Keratinocyte (primary cell): Measurements from ENCODE around the gene LOXHD1.

ENCODE experiments used
- EZH2 ChIP-seq: IDR thresholded peaks from one replicate; pipeline ENCODE4 v1.6.1; 2012; ENCODE audit warnings: inconsistent platforms, mild to moderate bottlenecking, low read length, moderate library complexity
- TF ChIP-seq, protein P1 (sequence below), 3 experiments: IDR thresholded peaks in 1 of 3; conservative IDR thresholded peaks in 1 of 3; optimal IDR thresholded peaks in 1 of 3; 2 replicates in 2 of 3; 3 replicates in 1 of 3; pipeline versions ENCODE3 to v1.5.1; 2011; ENCODE audit warnings: low read length in 3 of 3, mild to moderate bottlenecking in 3 of 3, moderate library complexity in 2 of 3, control low read depth in 1 of 3, inconsistent platforms in 1 of 3; ENCODE audit not compliant: insufficient read depth in 2 of 3; ENCODE audit errors: extremely low read depth in 1 of 3

DNA sequence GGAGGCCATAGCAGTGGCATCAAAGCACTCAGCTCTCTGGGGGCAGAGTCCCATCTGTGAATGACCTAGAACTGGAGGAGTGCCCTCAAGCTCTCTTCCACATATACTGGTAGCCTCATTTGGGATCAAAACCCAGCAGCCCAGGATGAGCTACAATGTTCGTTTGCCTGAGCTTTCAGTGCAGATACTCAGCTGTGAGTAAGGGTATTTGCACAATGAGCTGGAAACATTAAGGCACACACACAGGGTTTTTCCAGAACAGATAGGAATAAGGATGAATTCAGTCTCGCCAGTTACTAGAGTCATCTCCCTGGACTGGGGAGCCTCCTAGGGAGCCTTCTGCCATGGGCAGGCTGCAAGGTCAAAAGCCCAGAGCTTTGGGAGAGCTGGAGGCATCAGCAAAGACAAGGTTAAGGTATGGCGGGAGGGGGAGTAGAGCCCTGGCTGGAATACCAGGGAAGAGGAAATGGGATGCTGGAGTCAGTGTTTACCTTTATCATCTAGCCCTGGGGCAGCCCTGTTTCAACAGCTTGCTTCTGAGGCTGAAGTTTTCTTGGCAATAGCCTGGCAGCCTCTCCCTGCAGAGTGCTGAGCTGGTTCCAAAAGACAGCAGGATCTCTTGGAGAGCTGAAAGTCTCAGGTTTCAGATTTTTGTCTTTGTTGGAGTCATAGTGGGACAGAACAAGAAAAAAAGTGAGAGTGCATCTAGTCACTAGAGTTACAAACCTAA, 187.7 kb downstream of the LOXHD1 start:
- TF ChIP-seq, protein P1, sequence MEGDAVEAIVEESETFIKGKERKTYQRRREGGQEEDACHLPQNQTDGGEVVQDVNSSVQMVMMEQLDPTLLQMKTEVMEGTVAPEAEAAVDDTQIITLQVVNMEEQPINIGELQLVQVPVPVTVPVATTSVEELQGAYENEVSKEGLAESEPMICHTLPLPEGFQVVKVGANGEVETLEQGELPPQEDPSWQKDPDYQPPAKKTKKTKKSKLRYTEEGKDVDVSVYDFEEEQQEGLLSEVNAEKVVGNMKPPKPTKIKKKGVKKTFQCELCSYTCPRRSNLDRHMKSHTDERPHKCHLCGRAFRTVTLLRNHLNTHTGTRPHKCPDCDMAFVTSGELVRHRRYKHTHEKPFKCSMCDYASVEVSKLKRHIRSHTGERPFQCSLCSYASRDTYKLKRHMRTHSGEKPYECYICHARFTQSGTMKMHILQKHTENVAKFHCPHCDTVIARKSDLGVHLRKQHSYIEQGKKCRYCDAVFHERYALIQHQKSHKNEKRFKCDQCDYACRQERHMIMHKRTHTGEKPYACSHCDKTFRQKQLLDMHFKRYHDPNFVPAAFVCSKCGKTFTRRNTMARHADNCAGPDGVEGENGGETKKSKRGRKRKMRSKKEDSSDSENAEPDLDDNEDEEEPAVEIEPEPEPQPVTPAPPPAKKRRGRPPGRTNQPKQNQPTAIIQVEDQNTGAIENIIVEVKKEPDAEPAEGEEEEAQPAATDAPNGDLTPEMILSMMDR (optimal IDR thresholded peaks at IDR 0.05 in 1 of 3, IDR thresholded peaks at IDR 0.05 in 1 of 3, conservative IDR thresholded peaks at IDR 0.05 in 1 of 3; ENCODE audit: extremely low read depth in 1 of 3, insufficient read depth in 2 of 3, low read length in 3 of 3) = no peak
- no peak for TF ChIP-seq EZH2
